Measurements from ENCODE around the gene NUP37.

GRCh38 chr12:102064476-102064875, 55.4 kb downstream of the NUP37 start:
- no peak for TF ChIP-seq CTCF (IDR thresholded peaks at IDR 0.05; ENCODE audit: low read depth, low read length)
- no peak for TF ChIP-seq POLR2A (IDR thresholded peaks at IDR 0.05; ENCODE audit: extremely low read depth, insufficient read length)

Measured in NB4 (cell line).